ENCODE data around the gene KRT6B. TPM values are rescaled to one million over a fixed set of nuclear protein-coding genes. Genes with fewer than 3 reads are reported as not detected.

Gene KRT6B
- total RNA-seq, 3 donors from 2014 or later (not counting 1 experiment from before 2014, with no cell fraction given) = not detected

- intact Hi-C loops (cut with micrococcal nuclease) = no loop called here
- Mint-ChIP-seq H3K4me3 (no peak overlapping the region), H3K36me3 (no peaks in the 10 kb centered on the region), H3K4me1 (no peaks in the 10 kb centered on the region), H3K9me3 (no peaks in the 10 kb centered on the region), H3K27me3 (ENCODE audit: low read depth in 2 of 2) (peaks cover 0 to 3% of the 10 kb centered on the region in 2 donors), H3K27ac (no peak overlapping the region)
- no peaks in the 10 kb centered on the region for H3K4me1 ChIP-seq (ENCODE audit: control insufficient read depth, insufficient read depth, low read length)
- no peak for TF ChIP-seq CTCF (IDR thresholded peaks at IDR 0.05)
- no peak overlapping the region for H3K27ac ChIP-seq (ENCODE audit: low read length)
- no peak for DNase-seq
- H3K4me3 ChIP-seq (ENCODE audit: low read length) = no peak overlapping the region
- 100% methylated on average over 1 of the region's 2 CpGs for WGBS (ENCODE audit: insufficient coverage)
- no peaks in the 10 kb centered on the region for H3K36me3 ChIP-seq (ENCODE audit: control insufficient read depth, insufficient read depth, low read length)
- peaks cover 2% of the 10 kb centered on the region for H3K27me3 ChIP-seq (ENCODE audit: control insufficient read depth, insufficient read depth, low read length)
- no peaks in the 10 kb centered on the region for H3K9me3 ChIP-seq (ENCODE audit: control insufficient read depth, insufficient read depth, low read length)
- no peak for ATAC-seq
These were observed 22.3 kb upstream of the KRT6B start for GRCh38 chr12:52474212-52474611.

GRCh38 chr12:52473768-52474167 is 21.8 kb upstream of the KRT6B start, which contains the start of gene KRT6C:
Gene KRT6C (minus strand): TSS chr12:52473805. CDS start chr12:52473737, 68 bp downstream.
- Mint-ChIP-seq H3K4me3 (no peak within 1 kb of the TSS), H3K9me3 (no peaks in the 10 kb centered on the region), H3K27me3 (ENCODE audit: low read depth in 2 of 2) (peaks cover 0 to 3% of the 10 kb centered on the region in 2 donors), H3K27ac (no peak within 1 kb of the TSS), H3K4me1 (no peaks in the 10 kb centered on the region), H3K36me3 (no peaks in the 10 kb centered on the region)
- Histone ChIP-seq H3K9me3 (ENCODE audit: control insufficient read depth, insufficient read depth, low read length) (no peaks in the 10 kb centered on the region), H3K36me3 (ENCODE audit: control insufficient read depth, insufficient read depth, low read length) (no peaks in the 10 kb centered on the region), H3K4me1 (ENCODE audit: control insufficient read depth, insufficient read depth, low read length) (no peaks in the 10 kb centered on the region), H3K27ac (ENCODE audit: low read length) (no peak within 1 kb of the TSS), H3K27me3 (ENCODE audit: control insufficient read depth, insufficient read depth, low read length) (peaks cover 2% of the 10 kb centered on the region), H3K4me3 (ENCODE audit: low read length) (no peak within 1 kb of the TSS)
- ATAC-seq (no peak), DNase-seq (no peak)
- intact Hi-C loops (cut with micrococcal nuclease) = no loop called here
- 79% methylated on average over 4 of the region's 4 CpGs for WGBS (ENCODE audit: insufficient coverage)
- TF ChIP-seq CTCF (IDR thresholded peaks at IDR 0.05) = no peak

GRCh38 chr12:52469853-52470252 is 17.9 kb upstream of the KRT6B start:
- Histone ChIP-seq H3K27me3 (ENCODE audit: control insufficient read depth, insufficient read depth, low read length) (peaks cover under 1% of the 10 kb centered on the region), H3K4me3 (ENCODE audit: low read length) (no peak overlapping the region), H3K27ac (ENCODE audit: low read length) (no peak overlapping the region), H3K9me3 (ENCODE audit: control insufficient read depth, insufficient read depth, low read length) (no peaks in the 10 kb centered on the region), H3K4me1 (ENCODE audit: control insufficient read depth, insufficient read depth, low read length) (no peaks in the 10 kb centered on the region), H3K36me3 (ENCODE audit: control insufficient read depth, insufficient read depth, low read length) (no peaks in the 10 kb centered on the region)
- ATAC-seq (no peak), DNase-seq (no peak)
- WGBS (ENCODE audit: insufficient coverage) = 81% methylated on average over 4 of the region's 4 CpGs
- TF ChIP-seq CTCF (IDR thresholded peaks at IDR 0.05) = no peak
- Mint-ChIP-seq H3K4me1 (no peaks in the 10 kb centered on the region), H3K27me3 (ENCODE audit: low read depth in 2 of 2) (peaks cover 15 to 19% of the 10 kb centered on the region in 2 donors), H3K27ac (no peak overlapping the region), H3K9me3 (no peaks in the 10 kb centered on the region), H3K4me3 (no peak overlapping the region), H3K36me3 (no peaks in the 10 kb centered on the region)
- intact Hi-C loops (cut with micrococcal nuclease) = no loop called here

- H3K4me1 ChIP-seq (ENCODE audit: control insufficient read depth, insufficient read depth, low read length) = no peaks in the 10 kb centered on the region
- DNase-seq = no peak
- Mint-ChIP-seq H3K4me3 (no peak overlapping the region), H3K36me3 (no peaks in the 10 kb centered on the region), H3K27me3 (ENCODE audit: low read depth in 2 of 2) (peaks cover 26 to 47% of the 10 kb centered on the region in 2 donors), H3K27ac (no peak overlapping the region), H3K4me1 (no peaks in the 10 kb centered on the region), H3K9me3 (no peaks in the 10 kb centered on the region)
- no peak overlapping the region for H3K27ac ChIP-seq (ENCODE audit: low read length)
- H3K36me3 ChIP-seq (ENCODE audit: control insufficient read depth, insufficient read depth, low read length) = no peaks in the 10 kb centered on the region
- TF ChIP-seq CTCF (IDR thresholded peaks at IDR 0.05) = no peak
- WGBS (ENCODE audit: insufficient coverage) = 57% methylated on average over 2 of the region's 2 CpGs
- H3K9me3 ChIP-seq (ENCODE audit: control insufficient read depth, insufficient read depth, low read length) = no peaks in the 10 kb centered on the region
- no peak overlapping the region for H3K4me3 ChIP-seq (ENCODE audit: low read length)
- intact Hi-C loops (cut with micrococcal nuclease) = no loop called here
- ATAC-seq = no peak
- H3K27me3 ChIP-seq (ENCODE audit: control insufficient read depth, insufficient read depth, low read length) = peaks cover 9% of the 10 kb centered on the region
These were observed 13.0 kb upstream of the KRT6B start for GRCh38 chr12:52464897-52465296.
